Fibroblast of skin of right biceps (primary cell): Measurements from ENCODE around the gene KCNQ5.
"Not testable (repeated sequence)": the region's sequence is repeated elsewhere in the genome, so short reads cannot be mapped to it uniquely, and the experiment has no call there.

Experiments used
- DNase-seq: peaks from one replicate; pipeline ENCODE4 v3.0.0-alpha.2; 2013

Gene KCNQ5

GRCh38 chr6:72856801-72857200, 234.9 kb downstream of the KCNQ5 start:
- no peak for DNase-seq

- DNase-seq: peak; percentile 54
Observed at GRCh38 chr6:72857791-72858585, 236.1 kb downstream of the KCNQ5 start.

- peak; percentile 30 for DNase-seq
Observed at GRCh38 chr6:72861059-72861458, 239.2 kb downstream of the KCNQ5 start.

GRCh38 chr6:72861935-72862432, 240.1 kb downstream of the KCNQ5 start:
- peak; percentile 66 for DNase-seq

GRCh38 chr6:72863131-72863530, 241.3 kb downstream of the KCNQ5 start:
- no peak for DNase-seq

GRCh38 chr6:72864236-72864635, 242.4 kb downstream of the KCNQ5 start:
- DNase-seq: no peak

- no peak for DNase-seq
Observed at GRCh38 chr6:72864799-72865198, 242.9 kb downstream of the KCNQ5 start.

- peak; percentile 60 for DNase-seq
Observed at GRCh38 chr6:72865467-72865866, 243.6 kb downstream of the KCNQ5 start.

- DNase-seq: no peak
Observed at GRCh38 chr6:72869621-72870020, 247.8 kb downstream of the KCNQ5 start.

- no peak for DNase-seq
Observed at GRCh38 chr6:72873433-72873832, 251.6 kb downstream of the KCNQ5 start.

GRCh38 chr6:72876256-72876655, 254.4 kb downstream of the KCNQ5 start:
- no peak for DNase-seq

- DNase-seq: no peak
Observed at GRCh38 chr6:72886170-72886569, 264.3 kb downstream of the KCNQ5 start.

- no peak for DNase-seq
Observed at GRCh38 chr6:72890233-72890632, 268.4 kb downstream of the KCNQ5 start.

GRCh38 chr6:72890671-72891070, 268.8 kb downstream of the KCNQ5 start:
- DNase-seq: peak; percentile 51

- DNase-seq: no peak
Observed at GRCh38 chr6:72892901-72893300, 271.0 kb downstream of the KCNQ5 start.

- DNase-seq: no peak
Observed at GRCh38 chr6:72894091-72894490, 272.2 kb downstream of the KCNQ5 start.

GRCh38 chr6:72898313-72898712, 276.4 kb downstream of the KCNQ5 start:
- DNase-seq: not testable (repeated sequence)

- no peak for DNase-seq
Observed at GRCh38 chr6:72905705-72906478, 284.0 kb downstream of the KCNQ5 start.

- DNase-seq: peak; percentile 28
Observed at GRCh38 chr6:72911463-72912155, 289.7 kb downstream of the KCNQ5 start.

GRCh38 chr6:72913797-72914196, 291.9 kb downstream of the KCNQ5 start:
- DNase-seq: no peak

GRCh38 chr6:72916298-72916697, 294.4 kb downstream of the KCNQ5 start:
- DNase-seq: no peak

GRCh38 chr6:72916906-72917305, 295.0 kb downstream of the KCNQ5 start:
- DNase-seq: no peak

- peak; percentile 34 for DNase-seq
Observed at GRCh38 chr6:72922401-72922800, 300.5 kb downstream of the KCNQ5 start.
